HEK293 (cell line): ENCODE measurements around the gene TTYH2.

ENCODE experiments used
- CTCF ChIA-PET: fragments of 350-600 bp; formaldehyde crosslinking; extraction: SDS; loops from one replicate; lab custom pipeline; 2021; ENCODE audit warnings: antibody characterized with exemption; lab: Yijun Ruan, JAX
- POLR2A ChIA-PET: fragments of 300-600 bp; formaldehyde crosslinking; extraction: SDS; loops from one replicate; lab custom pipeline; 2020; ENCODE audit warnings: antibody characterized with exemption, inconsistent platforms; lab: Yijun Ruan, JAX
- H3K27ac ChIP-seq: fragments of 200-500 bp; sonication (Bioruptor generic); 2 replicates; pipeline ENCODE4 v1.5.1; 2014; ENCODE audit warnings: low read depth, low read length, control low read depth, inconsistent platforms; ENCODE audit errors: extremely low read depth
- H3K36me3 ChIP-seq, 2 experiments: fragments of 200-500 bp in 1 of 2; sonication (Bioruptor generic) in 1 of 2; 1 replicate in 1 of 2; 2 replicates in 1 of 2; pipeline ENCODE4 v1.5.1; 2014 to 2017; ENCODE audit warnings: inconsistent platforms in 2 of 2, low read length in 2 of 2; ENCODE audit not compliant: control insufficient read depth in 2 of 2, insufficient read depth in 1 of 2
- H3K4me1 ChIP-seq: fragments of 200-500 bp; sonication (Bioruptor generic); 2 replicates; pipeline ENCODE4 v1.5.1; 2014; ENCODE audit warnings: mild to moderate bottlenecking, low read length, inconsistent platforms; ENCODE audit not compliant: control insufficient read depth, insufficient read depth
- H3K4me3 ChIP-seq: 2 replicates; pipeline ENCODE4 v1.5.1; 2011; ENCODE audit warnings: low read depth, mild to moderate bottlenecking, control low read depth, low read length, moderate library complexity
- H3K9me3 ChIP-seq: fragments of 200-500 bp; sonication (Bioruptor generic); 2 replicates; pipeline ENCODE4 v1.5.1; 2014; ENCODE audit warnings: low read depth, low read length, inconsistent platforms; ENCODE audit not compliant: control insufficient read depth, insufficient read depth
- IKZF3 ChIP-seq: fragments of 450-650 bp; IDR thresholded peaks from 2 replicates; pipeline ENCODE4 v1.5.0; 2018; ENCODE audit warnings: missing biosample characterization, mild to moderate bottlenecking, missing genetic modification characterization, moderate library complexity
- KLF9 ChIP-seq: fragments of 450-650 bp; formaldehyde crosslinking; IDR thresholded peaks from 2 replicates; pipeline ENCODE4 v1.5.1; 2016; ENCODE audit warnings: missing biosample characterization, missing genetic modification characterization, low read depth
- ZBTB11 ChIP-seq: fragments of 450-650 bp; formaldehyde crosslinking; conservative IDR thresholded peaks from 2 replicates; pipeline ENCODE4 v1.5.1; 2016; ENCODE audit warnings: low read depth, missing biosample characterization, missing genetic modification characterization
- ZBTB7A ChIP-seq: fragments of 450-650 bp; formaldehyde crosslinking; IDR thresholded peaks from 2 replicates; pipeline ENCODE4 v1.5.1; 2016; ENCODE audit warnings: low read depth, missing biosample characterization, missing genetic modification characterization
- ZFHX2 ChIP-seq: fragments of 450-650 bp; formaldehyde crosslinking; conservative IDR thresholded peaks from 2 replicates; pipeline ENCODE4 v1.5.1; 2016; ENCODE audit warnings: missing biosample characterization, missing genetic modification characterization
- ZNF146 ChIP-seq: fragments of 450-650 bp; formaldehyde crosslinking; IDR thresholded peaks from 2 replicates; pipeline ENCODE4 v1.5.1; 2016; ENCODE audit warnings: missing biosample characterization, missing genetic modification characterization
- ZNF155 ChIP-seq: fragments of 450-650 bp; formaldehyde crosslinking; IDR thresholded peaks from 2 replicates; pipeline ENCODE4 v1.5.1; 2016; ENCODE audit warnings: missing biosample characterization, missing genetic modification characterization
- ZNF184 ChIP-seq: fragments of 450-650 bp; IDR thresholded peaks from 2 replicates; pipeline ENCODE4 v1.5.1; 2018; ENCODE audit warnings: missing biosample characterization, mild to moderate bottlenecking, missing genetic modification characterization
- ZNF19 ChIP-seq: fragments of 450-650 bp; formaldehyde crosslinking; IDR thresholded peaks from 2 replicates; pipeline ENCODE4; 2016; ENCODE audit warnings: missing biosample characterization, missing genetic modification characterization, low read depth
- ZNF239 ChIP-seq: fragments of 450-650 bp; formaldehyde crosslinking; IDR thresholded peaks from 2 replicates; pipeline ENCODE4 v1.5.1; 2016; ENCODE audit warnings: missing biosample characterization, missing genetic modification characterization
- ZNF341 ChIP-seq: fragments of 450-650 bp; formaldehyde crosslinking; IDR thresholded peaks from 2 replicates; pipeline ENCODE4; 2016; ENCODE audit warnings: low read depth, missing biosample characterization, missing genetic modification characterization
- ZNF37A ChIP-seq: fragments of 450-650 bp; IDR thresholded peaks from 2 replicates; pipeline ENCODE4 v1.5.1; 2018; ENCODE audit warnings: missing biosample characterization, missing genetic modification characterization
- ZNF513 ChIP-seq: fragments of 450-650 bp; IDR thresholded peaks from 2 replicates; pipeline ENCODE4 v1.5.1; 2018; ENCODE audit warnings: missing biosample characterization, missing genetic modification characterization
- ZNF549 ChIP-seq: fragments of 450-650 bp; IDR thresholded peaks from 2 replicates; pipeline ENCODE4 v1.5.1; 2018; ENCODE audit warnings: missing biosample characterization, missing genetic modification characterization, mild to moderate bottlenecking, inconsistent platforms, moderate library complexity
- ZNF624 ChIP-seq: fragments of 450-650 bp; formaldehyde crosslinking; IDR thresholded peaks from 2 replicates; pipeline ENCODE4 v1.5.1; 2017; ENCODE audit warnings: missing biosample characterization, missing genetic modification characterization
- ZNF639 ChIP-seq: fragments of 450-650 bp; formaldehyde crosslinking; IDR thresholded peaks from 2 replicates; pipeline ENCODE4 v1.5.1; 2016; ENCODE audit warnings: missing biosample characterization, missing genetic modification characterization
- ZNF664 ChIP-seq: fragments of 450-650 bp; formaldehyde crosslinking; IDR thresholded peaks from 2 replicates; pipeline ENCODE4 v1.5.1; 2016; ENCODE audit warnings: missing biosample characterization, missing genetic modification characterization
- ZNF777 ChIP-seq: fragments of 450-650 bp; formaldehyde crosslinking; IDR thresholded peaks from 2 replicates; pipeline ENCODE4 v1.5.1; 2017; ENCODE audit warnings: missing biosample characterization, missing genetic modification characterization, borderline replicate concordance
- ZSCAN4 ChIP-seq: fragments of 450-650 bp; formaldehyde crosslinking; IDR thresholded peaks from 2 replicates; pipeline ENCODE4 v1.5.1; 2017; ENCODE audit warnings: missing biosample characterization, missing genetic modification characterization
- TF ChIP-seq, protein P1 (sequence below): fragments of 450-650 bp; formaldehyde crosslinking; IDR thresholded peaks from 2 replicates; pipeline ENCODE4 v1.5.1; 2016; ENCODE audit warnings: missing biosample characterization, missing genetic modification characterization
- TF ChIP-seq, protein P2 (sequence below): fragments of 450-650 bp; formaldehyde crosslinking; IDR thresholded peaks from 2 replicates; pipeline ENCODE4 v1.5.1; 2016; ENCODE audit warnings: missing biosample characterization, missing genetic modification characterization

The TTYH2 gene

GRCh38 chr17:74260525-74260850, 47.1 kb downstream of the TTYH2 start:
- no peaks in the 10 kb centered on the region for H3K9me3 ChIP-seq
- POLR2A ChIA-PET: no interaction called here
- CTCF ChIA-PET: interaction anchor here (1.5 kb wide), 1 partner anchor 35 kb away, joined by 10 read pairs; no protein-coding TSS in a partner anchor
- H3K27ac ChIP-seq: no peak overlapping the region
- no peaks in the 10 kb centered on the region for H3K4me1 ChIP-seq
- TF ChIP-seq, protein P1, sequence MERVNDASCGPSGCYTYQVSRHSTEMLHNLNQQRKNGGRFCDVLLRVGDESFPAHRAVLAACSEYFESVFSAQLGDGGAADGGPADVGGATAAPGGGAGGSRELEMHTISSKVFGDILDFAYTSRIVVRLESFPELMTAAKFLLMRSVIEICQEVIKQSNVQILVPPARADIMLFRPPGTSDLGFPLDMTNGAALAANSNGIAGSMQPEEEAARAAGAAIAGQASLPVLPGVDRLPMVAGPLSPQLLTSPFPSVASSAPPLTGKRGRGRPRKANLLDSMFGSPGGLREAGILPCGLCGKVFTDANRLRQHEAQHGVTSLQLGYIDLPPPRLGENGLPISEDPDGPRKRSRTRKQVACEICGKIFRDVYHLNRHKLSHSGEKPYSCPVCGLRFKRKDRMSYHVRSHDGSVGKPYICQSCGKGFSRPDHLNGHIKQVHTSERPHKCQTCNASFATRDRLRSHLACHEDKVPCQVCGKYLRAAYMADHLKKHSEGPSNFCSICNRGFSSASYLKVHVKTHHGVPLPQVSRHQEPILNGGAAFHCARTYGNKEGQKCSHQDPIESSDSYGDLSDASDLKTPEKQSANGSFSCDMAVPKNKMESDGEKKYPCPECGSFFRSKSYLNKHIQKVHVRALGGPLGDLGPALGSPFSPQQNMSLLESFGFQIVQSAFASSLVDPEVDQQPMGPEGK (tag by site-specific recombination): 0 out of 2 replicates have a peak, but pooled peaks have one; percentile 13
- peak; percentile 62 for TF ChIP-seq ZNF341 (tag by site-specific recombination)
- TF ChIP-seq IKZF3: no peak
- no peak for TF ChIP-seq ZNF664 (tag by site-specific recombination)
- no peaks in the 10 kb centered on the region; a peak in 1 of 3 replicates for H3K36me3 ChIP-seq
- no peak overlapping the region for H3K4me3 ChIP-seq

- ChIA-PET POLR2A (no interaction called here), CTCF (interaction anchor here (1.2 kb wide), 1 partner anchor 34 kb away, joined by 3 read pairs; no protein-coding TSS in a partner anchor)
- Histone ChIP-seq H3K4me3 (no peak overlapping the region), H3K27ac (no peak overlapping the region), H3K4me1 (no peaks in the 10 kb centered on the region), H3K36me3 (no peaks in the 10 kb centered on the region), H3K9me3 (no peaks in the 10 kb centered on the region)
- no peak for TF ChIP-seq KLF9 (tag by site-specific recombination)
- TF ChIP-seq ZNF146 (tag by site-specific recombination): no peak
- TF ChIP-seq ZNF549: no peak
- no peak for TF ChIP-seq ZNF19
- no peak for TF ChIP-seq ZNF624 (tag by site-specific recombination)
- TF ChIP-seq ZSCAN4 (tag by site-specific recombination): no peak
- no peak for TF ChIP-seq ZNF777 (tag by site-specific recombination)
- no peak for TF ChIP-seq ZFHX2 (tag by site-specific recombination)
- TF ChIP-seq ZBTB7A (tag by site-specific recombination): no peak
- no peak for TF ChIP-seq ZNF184 (tag by site-specific recombination)
- no peak for TF ChIP-seq ZBTB11
- no peak for TF ChIP-seq ZNF239 (tag by site-specific recombination)
- no peak for TF ChIP-seq ZNF155
- TF ChIP-seq ZNF639: no peak
- TF ChIP-seq ZNF37A (tag by site-specific recombination): no peak
- TF ChIP-seq ZNF513 (tag by site-specific recombination): no peak
- TF ChIP-seq, protein P2, sequence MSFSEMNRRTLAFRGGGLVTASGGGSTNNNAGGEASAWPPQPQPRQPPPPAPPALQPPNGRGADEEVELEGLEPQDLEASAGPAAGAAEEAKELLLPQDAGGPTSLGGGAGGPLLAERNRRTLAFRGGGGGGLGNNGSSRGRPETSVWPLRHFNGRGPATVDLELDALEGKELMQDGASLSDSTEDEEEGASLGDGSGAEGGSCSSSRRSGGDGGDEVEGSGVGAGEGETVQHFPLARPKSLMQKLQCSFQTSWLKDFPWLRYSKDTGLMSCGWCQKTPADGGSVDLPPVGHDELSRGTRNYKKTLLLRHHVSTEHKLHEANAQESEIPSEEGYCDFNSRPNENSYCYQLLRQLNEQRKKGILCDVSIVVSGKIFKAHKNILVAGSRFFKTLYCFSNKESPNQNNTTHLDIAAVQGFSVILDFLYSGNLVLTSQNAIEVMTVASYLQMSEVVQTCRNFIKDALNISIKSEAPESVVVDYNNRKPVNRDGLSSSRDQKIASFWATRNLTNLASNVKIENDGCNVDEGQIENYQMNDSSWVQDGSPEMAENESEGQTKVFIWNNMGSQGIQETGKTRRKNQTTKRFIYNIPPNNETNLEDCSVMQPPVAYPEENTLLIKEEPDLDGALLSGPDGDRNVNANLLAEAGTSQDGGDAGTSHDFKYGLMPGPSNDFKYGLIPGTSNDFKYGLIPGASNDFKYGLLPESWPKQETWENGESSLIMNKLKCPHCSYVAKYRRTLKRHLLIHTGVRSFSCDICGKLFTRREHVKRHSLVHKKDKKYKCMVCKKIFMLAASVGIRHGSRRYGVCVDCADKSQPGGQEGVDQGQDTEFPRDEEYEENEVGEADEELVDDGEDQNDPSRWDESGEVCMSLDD (tag by site-specific recombination): no peak
Measured at GRCh38 chr17:74262601-74263000, 49.2 kb downstream of the TTYH2 start.
